HFFc6 (cell line): ENCODE measurements around the gene PICK1. TPM values are rescaled to one million over a fixed set of nuclear protein-coding genes. Genes with fewer than 3 reads are reported as not detected.

Experiments used
- DNase-seq: peaks from one replicate; pipeline ENCODE4 v3.0.0-alpha.2; 2018
- H3K27ac Mint-ChIP-seq: 2 replicates; pipeline ENCODE4 v1.8.0; 2020; ENCODE audit warnings: mild to moderate bottlenecking, mixed read lengths
- H3K27me3 Mint-ChIP-seq: 2 replicates; pipeline ENCODE4 v1.8.0; 2021; ENCODE audit warnings: mild to moderate bottlenecking, moderate library complexity, mixed read lengths; ENCODE audit not compliant: insufficient read depth
- H3K36me3 Mint-ChIP-seq: 2 replicates; pipeline ENCODE4 v1.8.0; 2021; ENCODE audit warnings: low read depth, mixed read lengths
- H3K4me1 Mint-ChIP-seq: 2 replicates; pipeline ENCODE4 v1.8.0; 2020; ENCODE audit warnings: low read depth, mixed read lengths
- H3K4me3 Mint-ChIP-seq: 2 replicates; pipeline ENCODE4 v1.8.0; 2020; ENCODE audit warnings: mild to moderate bottlenecking, moderate library complexity, mixed read lengths
- H3K9me3 Mint-ChIP-seq: 2 replicates; pipeline ENCODE4 v1.8.0; 2020; ENCODE audit warnings: mild to moderate bottlenecking, mixed read lengths
- total RNA-seq, 6 experiments: library from RNA; stranded (reverse); fragmentation: NEBNext Ultra II Directional; extraction: Animal tissue kit (Norgen Biotek cat#: 25700); gene quantifications; 2 replicates in 1 of 6; 3 replicates in 5 of 6; pipeline ENCODE4 v1.2.3, GENCODE V29; 2021
- TF ChIP-seq, protein P1 (sequence below): fragments of 200-600 bp; sonication (generic); IDR thresholded peaks from 2 replicates; pipeline ENCODE4 v1.5.0; 2021; ENCODE audit warnings: antibody characterized with exemption, mild to moderate bottlenecking

PICK1 gene
- total RNA-seq, 6 experiments from 2014 or later, result 7.0 to 10.0 (median 7.7) TPM

DNA sequence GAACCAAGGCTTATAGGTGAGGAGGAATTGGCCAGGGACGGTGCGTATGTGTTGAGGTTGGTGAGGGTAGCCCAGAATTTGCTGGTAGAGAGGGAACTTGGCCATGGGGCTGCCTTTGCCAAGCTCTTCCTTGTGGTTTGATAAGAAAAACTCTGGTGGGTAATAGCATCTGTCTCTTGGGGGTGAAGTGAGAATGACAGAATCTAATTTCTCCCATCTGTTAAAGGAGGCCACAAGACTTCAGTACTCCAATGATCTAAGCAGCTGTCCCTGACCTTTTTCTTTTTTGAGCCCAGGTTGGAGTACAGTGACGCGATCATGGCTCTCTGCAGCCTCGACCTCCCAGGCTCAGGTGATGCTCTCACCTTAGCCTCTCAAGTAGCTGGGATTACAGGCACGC lies 36.0 kb upstream of the PICK1 start:
- Mint-ChIP-seq H3K27me3 (peaks cover 38% of the 10 kb centered on the region), H3K27ac (no peak overlapping the region), H3K36me3 (no peaks in the 10 kb centered on the region), H3K4me3 (no peak overlapping the region), H3K4me1 (peaks cover 6% of the 10 kb centered on the region), H3K9me3 (no peaks in the 10 kb centered on the region)
- no peak for DNase-seq
- TF ChIP-seq, protein P1, sequence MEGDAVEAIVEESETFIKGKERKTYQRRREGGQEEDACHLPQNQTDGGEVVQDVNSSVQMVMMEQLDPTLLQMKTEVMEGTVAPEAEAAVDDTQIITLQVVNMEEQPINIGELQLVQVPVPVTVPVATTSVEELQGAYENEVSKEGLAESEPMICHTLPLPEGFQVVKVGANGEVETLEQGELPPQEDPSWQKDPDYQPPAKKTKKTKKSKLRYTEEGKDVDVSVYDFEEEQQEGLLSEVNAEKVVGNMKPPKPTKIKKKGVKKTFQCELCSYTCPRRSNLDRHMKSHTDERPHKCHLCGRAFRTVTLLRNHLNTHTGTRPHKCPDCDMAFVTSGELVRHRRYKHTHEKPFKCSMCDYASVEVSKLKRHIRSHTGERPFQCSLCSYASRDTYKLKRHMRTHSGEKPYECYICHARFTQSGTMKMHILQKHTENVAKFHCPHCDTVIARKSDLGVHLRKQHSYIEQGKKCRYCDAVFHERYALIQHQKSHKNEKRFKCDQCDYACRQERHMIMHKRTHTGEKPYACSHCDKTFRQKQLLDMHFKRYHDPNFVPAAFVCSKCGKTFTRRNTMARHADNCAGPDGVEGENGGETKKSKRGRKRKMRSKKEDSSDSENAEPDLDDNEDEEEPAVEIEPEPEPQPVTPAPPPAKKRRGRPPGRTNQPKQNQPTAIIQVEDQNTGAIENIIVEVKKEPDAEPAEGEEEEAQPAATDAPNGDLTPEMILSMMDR, result no peak

DNA sequence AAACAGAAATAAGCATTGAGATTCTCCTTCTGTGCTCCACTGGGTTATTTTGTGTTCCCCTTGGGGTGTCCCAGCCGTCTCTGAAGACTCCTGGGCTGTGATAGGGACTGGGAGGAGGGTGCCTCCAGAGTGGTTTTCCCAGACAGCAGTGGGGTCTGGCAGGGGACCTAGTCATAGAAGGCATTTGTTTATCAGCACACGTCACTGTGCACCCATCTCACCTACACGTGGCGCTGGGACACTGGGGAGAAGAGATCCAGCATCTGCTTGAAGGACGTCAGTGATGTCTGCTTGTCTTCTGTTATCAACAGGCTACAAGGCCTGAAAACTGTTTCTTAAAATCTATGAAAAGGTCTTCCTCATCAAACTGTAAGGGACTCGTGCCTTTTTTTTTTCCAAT lies 34.2 kb upstream of the PICK1 start:
- no peak overlapping the region for H3K27ac Mint-ChIP-seq
- no peaks in the 10 kb centered on the region for H3K4me1 Mint-ChIP-seq
- H3K36me3 Mint-ChIP-seq, result no peaks in the 10 kb centered on the region
- no peaks in the 10 kb centered on the region for H3K9me3 Mint-ChIP-seq
- TF ChIP-seq, protein P1, result no peak
- H3K4me3 Mint-ChIP-seq, result no peak overlapping the region
- peaks cover 34% of the 10 kb centered on the region for H3K27me3 Mint-ChIP-seq
- no peak for DNase-seq

DNA sequence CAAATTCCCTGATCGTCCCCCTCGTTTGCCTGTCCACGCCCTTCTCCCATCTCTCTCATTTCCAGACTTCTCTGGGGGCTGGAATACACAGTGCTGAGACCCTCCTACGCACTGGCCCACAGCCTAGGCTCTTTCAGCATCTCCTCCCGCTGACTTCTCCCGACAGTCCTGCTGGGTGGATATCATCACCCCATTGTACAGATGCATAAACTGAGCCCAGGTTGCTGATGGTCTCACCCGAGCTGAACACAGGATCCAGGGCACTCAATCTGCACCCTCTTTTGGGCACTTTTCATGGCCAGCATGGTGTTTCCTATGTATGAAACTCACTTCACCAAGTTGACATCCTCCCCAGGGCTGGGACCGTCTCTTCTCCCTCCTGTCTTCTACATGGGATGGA lies 31.7 kb upstream of the PICK1 start:
- TF ChIP-seq, protein P1, result no peak
- Mint-ChIP-seq H3K4me3 (no peak overlapping the region), H3K9me3 (no peaks in the 10 kb centered on the region), H3K27me3 (peaks cover 37% of the 10 kb centered on the region), H3K27ac (no peak overlapping the region), H3K36me3 (no peaks in the 10 kb centered on the region), H3K4me1 (no peaks in the 10 kb centered on the region)
- DNase-seq, result no peak

DNA sequence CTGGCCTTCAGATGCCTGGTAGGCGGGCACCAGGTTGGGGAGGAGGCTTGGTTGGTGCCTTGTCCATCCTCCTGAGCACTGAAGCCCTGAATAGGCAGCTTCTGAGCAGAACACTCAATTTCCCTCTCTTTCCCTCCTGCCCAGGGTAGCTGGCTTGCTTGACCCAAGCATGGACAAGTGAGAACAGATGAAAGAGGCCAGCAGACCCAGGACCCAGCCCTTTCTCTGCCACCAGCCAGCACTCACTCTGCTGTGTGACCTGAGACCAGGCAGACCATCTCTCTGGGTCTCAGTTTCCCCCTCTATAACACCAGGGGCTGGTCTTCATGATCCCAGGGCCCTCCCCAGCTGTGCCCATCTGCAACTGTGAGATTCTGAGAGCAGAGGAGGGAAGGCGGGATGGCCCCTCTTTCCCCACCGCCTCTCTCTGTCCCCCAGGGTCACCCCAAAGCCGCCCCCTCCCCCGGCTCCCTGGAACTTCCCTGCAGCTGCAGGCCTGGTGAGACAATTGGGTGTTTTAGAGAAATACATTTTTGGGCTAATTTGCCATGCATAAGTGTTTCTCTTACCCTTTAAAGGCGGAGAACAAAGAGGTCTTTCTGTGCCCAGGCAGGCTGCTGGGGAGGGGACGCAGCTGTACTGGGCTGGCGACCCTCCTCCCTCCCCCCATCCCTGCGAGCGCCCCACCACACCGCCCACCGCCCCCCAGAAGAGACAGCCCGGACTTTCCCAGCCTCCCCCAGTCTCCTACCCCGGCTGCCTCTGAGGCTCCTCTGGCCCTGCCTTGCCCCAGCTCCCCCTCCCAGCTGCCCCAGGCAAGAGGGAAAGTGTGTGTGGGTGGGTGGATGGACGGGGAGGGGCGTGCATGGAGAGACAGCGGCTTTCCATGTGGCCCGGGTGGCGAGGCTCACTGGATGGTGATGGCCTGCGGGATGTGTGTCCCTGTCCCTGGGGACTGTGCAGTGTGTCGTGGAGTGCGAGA lies 30.8 kb upstream of the PICK1 start:
- Mint-ChIP-seq H3K4me3 (no peak overlapping the region), H3K27ac (no peak overlapping the region), H3K4me1 (no peaks in the 10 kb centered on the region), H3K27me3 (peaks cover 31% of the 10 kb centered on the region), H3K9me3 (no peaks in the 10 kb centered on the region), H3K36me3 (no peaks in the 10 kb centered on the region)
- no peak for DNase-seq
- TF ChIP-seq, protein P1, result no peak

DNA sequence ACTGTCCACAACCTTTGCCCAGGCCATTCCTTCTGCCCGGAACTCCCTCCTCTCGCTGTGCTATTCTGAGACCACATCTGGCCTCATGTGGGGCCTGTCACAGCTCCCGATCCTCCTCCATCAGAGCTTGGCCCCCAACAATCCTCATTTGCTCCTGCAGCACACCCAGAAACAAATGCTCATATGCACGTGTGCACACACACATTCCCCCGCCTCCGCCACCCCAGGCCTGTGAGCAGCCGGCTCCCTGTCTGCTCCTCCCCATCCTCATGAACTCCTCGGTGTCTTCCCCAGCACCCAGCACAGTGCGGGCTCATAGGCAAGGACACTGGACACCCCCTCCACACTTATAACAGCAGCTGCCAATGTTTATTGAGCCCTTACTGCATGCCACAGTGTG lies 29.7 kb upstream of the PICK1 start:
- no peaks in the 10 kb centered on the region for H3K36me3 Mint-ChIP-seq
- no peaks in the 10 kb centered on the region for H3K9me3 Mint-ChIP-seq
- TF ChIP-seq, protein P1, result no peak
- peaks cover 27% of the 10 kb centered on the region for H3K27me3 Mint-ChIP-seq
- no peak overlapping the region for H3K27ac Mint-ChIP-seq
- no peak for DNase-seq
- no peak overlapping the region for H3K4me3 Mint-ChIP-seq
- peaks cover 2% of the 10 kb centered on the region for H3K4me1 Mint-ChIP-seq
